Stimulated activated CD8-positive, alpha-beta memory T cell treated with anti-CD3 and anti-CD28 coated beads, Interleukin-4, amount 100 ng/mL, for 1 hour (primary cell): ENCODE results near the gene ATP2B3.

Experiments
- DNase-seq, 2 donors: peaks; one replicate each; pipeline ENCODE4 v3.0.0-alpha.2; 2020; ENCODE audit warnings: low read depth in 2 of 2, low spot score in 1 of 2

The ATP2B3 gene

GRCh38 chrX:153564047-153564606 lies 46.7 kb downstream of the ATP2B3 start:
- no peak for DNase-seq

- DNase-seq = no peak
Measured at GRCh38 chrX:153565996-153566580, 48.6 kb downstream of the ATP2B3 start.

GRCh38 chrX:153568451-153569011 lies 51.1 kb downstream of the ATP2B3 start:
- DNase-seq = no peak

- DNase-seq = no peak
Measured at GRCh38 chrX:153569475-153569874, 52.0 kb downstream of the ATP2B3 start.

- DNase-seq = no peak
Measured at GRCh38 chrX:153571534-153571908, 54.1 kb downstream of the ATP2B3 start.

GRCh38 chrX:153572601-153573000 lies 55.2 kb downstream of the ATP2B3 start:
- no peak for DNase-seq

- DNase-seq = no peak
Measured at GRCh38 chrX:153573984-153574383, 56.5 kb downstream of the ATP2B3 start.

- DNase-seq = no peak
Measured at GRCh38 chrX:153576239-153576870, 58.9 kb downstream of the ATP2B3 start.

GRCh38 chrX:153576961-153577360 lies 59.5 kb downstream of the ATP2B3 start:
- no peak for DNase-seq

GRCh38 chrX:153578200-153578835 lies 60.9 kb downstream of the ATP2B3 start:
- DNase-seq = no peak

GRCh38 chrX:153578889-153579288 lies 61.4 kb downstream of the ATP2B3 start:
- DNase-seq = no peak

GRCh38 chrX:153580700-153581386 lies 63.4 kb downstream of the ATP2B3 start:
- no peak for DNase-seq

GRCh38 chrX:153582896-153583295 lies 65.5 kb downstream of the ATP2B3 start:
- DNase-seq = peak in 1 of 2 donors; percentile 27

- no peak for DNase-seq
Measured at GRCh38 chrX:153583433-153583832, 66.0 kb downstream of the ATP2B3 start.

- no peak for DNase-seq
Measured at GRCh38 chrX:153585827-153586226, 68.4 kb downstream of the ATP2B3 start.

- DNase-seq = no peak
Measured at GRCh38 chrX:153587342-153587741, 69.9 kb downstream of the ATP2B3 start.

- no peak for DNase-seq
Measured at GRCh38 chrX:153588021-153588781, 70.8 kb downstream of the ATP2B3 start.

GRCh38 chrX:153588782-153589446 lies 71.5 kb downstream of the ATP2B3 start:
- no peak for DNase-seq

GRCh38 chrX:153590961-153591956 lies 73.8 kb downstream of the ATP2B3 start:
- DNase-seq = no peak
